Measurements from ENCODE around the gene CLIP4. TPM values are rescaled to one million over a fixed set of nuclear protein-coding genes. Genes with fewer than 3 reads are reported as not detected.

CLIP4 gene, protein sequence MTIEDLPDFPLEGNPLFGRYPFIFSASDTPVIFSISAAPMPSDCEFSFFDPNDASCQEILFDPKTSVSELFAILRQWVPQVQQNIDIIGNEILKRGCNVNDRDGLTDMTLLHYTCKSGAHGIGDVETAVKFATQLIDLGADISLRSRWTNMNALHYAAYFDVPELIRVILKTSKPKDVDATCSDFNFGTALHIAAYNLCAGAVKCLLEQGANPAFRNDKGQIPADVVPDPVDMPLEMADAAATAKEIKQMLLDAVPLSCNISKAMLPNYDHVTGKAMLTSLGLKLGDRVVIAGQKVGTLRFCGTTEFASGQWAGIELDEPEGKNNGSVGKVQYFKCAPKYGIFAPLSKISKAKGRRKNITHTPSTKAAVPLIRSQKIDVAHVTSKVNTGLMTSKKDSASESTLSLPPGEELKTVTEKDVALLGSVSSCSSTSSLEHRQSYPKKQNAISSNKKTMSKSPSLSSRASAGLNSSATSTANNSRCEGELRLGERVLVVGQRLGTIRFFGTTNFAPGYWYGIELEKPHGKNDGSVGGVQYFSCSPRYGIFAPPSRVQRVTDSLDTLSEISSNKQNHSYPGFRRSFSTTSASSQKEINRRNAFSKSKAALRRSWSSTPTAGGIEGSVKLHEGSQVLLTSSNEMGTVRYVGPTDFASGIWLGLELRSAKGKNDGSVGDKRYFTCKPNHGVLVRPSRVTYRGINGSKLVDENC
- 19.8 to 29.6 TPM (median 23.6 TPM) in 5 replicates for total RNA-seq (2022; extraction: Qiagen RNA extraction; ENCODE audit: low read depth)

DNA sequence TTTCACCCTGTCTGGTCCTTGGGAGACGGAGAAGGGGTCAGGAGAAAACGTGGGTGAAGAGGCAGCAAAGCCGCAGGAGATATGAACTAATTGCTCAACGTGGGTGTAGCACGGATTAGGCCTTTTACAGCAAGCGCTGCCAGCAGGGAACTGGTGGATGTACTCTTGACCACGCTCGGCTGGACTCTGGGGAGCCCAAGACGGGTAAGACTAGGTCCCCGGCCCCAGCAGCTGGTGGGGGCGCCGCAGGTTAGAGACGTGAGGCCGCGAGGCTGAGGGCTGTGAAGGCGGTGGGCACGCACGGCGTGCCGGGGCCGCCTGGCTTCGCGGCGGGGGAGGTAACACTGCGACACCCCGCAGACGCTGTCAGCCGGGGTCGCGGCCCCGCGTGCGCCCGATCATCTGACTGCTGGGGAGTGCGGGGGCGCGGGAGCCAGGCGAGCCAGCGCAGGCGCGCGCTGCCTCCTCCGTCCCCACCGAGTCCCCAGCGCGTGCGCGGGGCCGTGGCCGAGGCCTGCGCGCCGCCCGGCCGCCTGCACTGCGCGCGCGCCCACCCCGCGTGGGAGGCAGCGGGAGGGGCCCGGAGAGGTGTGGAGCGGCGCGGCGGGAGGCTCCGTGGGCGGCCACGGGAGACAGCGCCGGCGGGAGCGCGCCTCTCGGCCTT, at the start of gene CLIP4:
Gene CLIP4, plus strand, starts transcription at position 470 of the 664 bp plus-strand sequence. CDS start 5,974 bp downstream, outside the sequence.

DNA sequence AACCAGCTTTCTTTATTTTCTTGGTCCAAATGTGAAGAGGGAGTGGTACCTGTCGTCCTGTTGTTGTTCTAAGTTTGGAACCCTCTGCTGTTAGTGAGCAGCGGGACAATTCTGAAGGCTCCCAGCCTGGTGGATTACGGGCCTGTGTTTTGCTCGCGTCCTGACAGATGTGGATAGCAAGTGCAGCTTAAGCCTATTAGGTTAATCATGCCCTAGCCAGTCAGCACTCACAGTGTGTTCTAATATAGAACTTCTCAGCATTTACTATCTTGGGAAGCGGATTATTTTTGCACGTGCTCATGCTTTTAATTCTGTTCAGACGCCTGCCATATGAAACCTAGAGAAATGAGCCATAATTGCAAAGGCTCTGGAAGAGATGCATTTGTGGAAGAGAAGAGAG, 40.8 kb upstream of the CLIP4 start, which contains the start of gene PCARE:
Gene PCARE, minus strand, starts transcription at position 113 of the 400 bp plus-strand sequence. CDS start 262 bp downstream, outside the sequence.

Other genes starting within 250 kb of the CLIP4 start
- gene TRMT61B, start 245.1 kb upstream of the CLIP4 start, total RNA-seq (2022; extraction: Qiagen RNA extraction; ENCODE audit: low read depth), result 11.9 to 16.4 TPM (median 15.5 TPM) in 5 replicates
- 76.1 to 110 TPM (median 80.0 TPM) in 5 replicates for gene WDR43, start 220.7 kb upstream of the CLIP4 start, total RNA-seq (2022; extraction: Qiagen RNA extraction; ENCODE audit: low read depth)
- gene TOGARAM2, start 134.1 kb upstream of the CLIP4 start, total RNA-seq (2022; extraction: Qiagen RNA extraction; ENCODE audit: low read depth), result 0.24 to 0.60 TPM (median 0.31 TPM) in 4 of 5 replicates, not detected in the other
- gene PCARE, start 40.9 kb upstream of the CLIP4 start, total RNA-seq (2022; extraction: Qiagen RNA extraction; ENCODE audit: low read depth), result not detected in 5 replicates

All from A549 treated with ZK216348 at 1 μM for 4 hours (cell line).